ENCODE results near the gene DOCK3. TPM values are rescaled to one million over a fixed set of nuclear protein-coding genes. Genes with fewer than 3 reads are reported as not detected.
"Not testable (repeated sequence)": the region's sequence is repeated elsewhere in the genome, so short reads cannot be mapped to it uniquely, and the experiment has no call there.

Gene DOCK3
- total RNA-seq, 1 experiment from 2014 or later: 1.4 TPM

DNA sequence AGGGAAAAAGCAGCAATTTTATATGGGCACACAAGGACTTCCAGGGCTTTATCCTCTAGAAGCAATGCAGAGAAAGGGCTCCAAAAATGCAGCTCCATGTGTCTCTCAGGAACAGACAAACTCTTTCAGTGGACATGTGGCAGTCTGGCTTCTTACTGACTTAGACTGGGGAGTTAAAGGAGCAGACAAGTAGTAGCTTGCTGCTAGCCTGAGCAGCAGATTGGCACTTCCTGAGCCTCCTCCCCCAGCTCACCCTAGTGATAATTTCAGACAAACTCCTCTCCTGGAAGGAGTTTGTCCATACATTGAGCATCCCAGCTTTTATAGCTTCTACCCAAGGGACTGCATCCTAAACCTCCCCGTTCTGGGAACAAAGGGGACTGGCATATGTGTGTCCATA, 608.7 kb downstream of the DOCK3 start:
- peak; percentile 37 for DNase-seq (ENCODE audit: low read depth)

DNA sequence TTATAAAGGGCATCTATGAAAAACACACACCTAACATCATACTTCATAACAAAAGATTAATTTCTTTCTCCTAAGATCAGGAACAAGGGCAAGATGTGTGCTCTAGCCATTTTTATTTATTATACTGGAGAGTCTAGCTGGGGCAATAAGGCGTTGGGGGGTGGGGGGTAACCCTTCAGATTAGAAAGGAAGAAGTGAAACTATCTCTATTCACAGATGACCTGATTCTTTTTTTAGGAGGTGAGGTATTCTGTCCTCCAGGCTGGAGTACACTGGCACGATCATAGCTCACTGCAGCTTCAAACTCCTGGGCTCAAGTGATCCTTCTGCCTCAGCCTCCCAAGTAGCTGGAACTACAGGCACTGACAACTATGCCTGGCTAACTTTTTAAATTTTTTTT, 620.9 kb downstream of the DOCK3 start:
- no peak for DNase-seq (ENCODE audit: low read depth)

DNA sequence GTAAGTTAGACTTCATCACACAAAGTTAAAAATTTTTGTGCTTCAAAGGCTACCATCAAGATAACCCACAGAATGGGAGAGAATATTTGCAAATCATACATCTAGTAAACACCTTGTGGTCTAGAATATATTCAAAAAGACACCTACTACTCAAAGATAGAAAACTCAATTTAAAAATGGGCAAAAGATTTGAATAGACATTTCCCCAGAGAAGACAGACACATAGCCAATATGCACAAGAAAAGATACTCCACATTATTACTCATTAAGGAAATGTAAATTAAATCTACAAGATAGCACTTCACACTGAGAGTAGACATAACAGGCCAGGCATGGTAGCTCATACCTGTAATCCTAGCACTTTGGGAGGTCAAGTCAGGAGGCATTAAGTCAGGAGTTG, 622.6 kb downstream of the DOCK3 start:
- DNase-seq (ENCODE audit: low read depth): no peak

DNA sequence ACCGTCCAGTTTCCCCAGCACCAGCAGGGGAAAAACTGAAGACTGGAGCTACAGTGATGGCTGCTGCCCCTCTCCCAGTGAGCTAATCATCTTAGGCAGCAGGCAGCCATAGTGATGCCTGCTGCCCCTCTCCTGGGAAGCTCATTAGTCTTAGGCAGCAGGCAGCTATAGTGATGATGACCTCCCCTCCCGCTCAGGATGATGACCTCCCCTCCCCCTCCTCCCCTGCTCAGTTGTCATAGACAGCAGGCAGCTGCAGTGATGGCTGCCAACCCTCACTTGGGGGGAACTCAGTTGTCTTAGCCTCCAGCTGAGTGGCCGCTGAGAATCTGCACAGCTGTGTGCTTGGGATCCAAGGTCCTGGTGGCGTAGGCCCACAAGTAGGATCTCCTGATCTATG, 629.5 kb downstream of the DOCK3 start:
- no peak for DNase-seq (ENCODE audit: low read depth)

DNA sequence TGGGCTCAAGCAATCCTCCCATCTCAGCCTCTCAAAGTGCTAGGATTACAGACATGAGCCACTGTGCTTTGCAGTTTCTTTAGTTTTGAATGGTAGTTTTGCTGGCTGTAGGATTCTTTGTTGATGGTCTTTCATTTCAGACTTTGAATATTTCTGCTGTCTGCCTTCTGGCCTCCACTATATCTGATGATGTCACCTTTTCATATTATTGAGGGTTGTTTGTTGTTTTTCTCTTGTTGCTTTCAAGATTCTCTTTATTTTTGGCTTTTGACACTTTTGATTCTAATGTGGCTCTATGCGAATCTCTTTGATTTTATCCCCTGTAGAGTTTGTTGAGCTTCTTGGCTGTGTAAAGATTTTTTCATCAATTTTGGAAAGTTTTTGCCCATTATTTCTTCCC, 631.4 kb downstream of the DOCK3 start:
- DNase-seq (ENCODE audit: low read depth): no peak

DNA sequence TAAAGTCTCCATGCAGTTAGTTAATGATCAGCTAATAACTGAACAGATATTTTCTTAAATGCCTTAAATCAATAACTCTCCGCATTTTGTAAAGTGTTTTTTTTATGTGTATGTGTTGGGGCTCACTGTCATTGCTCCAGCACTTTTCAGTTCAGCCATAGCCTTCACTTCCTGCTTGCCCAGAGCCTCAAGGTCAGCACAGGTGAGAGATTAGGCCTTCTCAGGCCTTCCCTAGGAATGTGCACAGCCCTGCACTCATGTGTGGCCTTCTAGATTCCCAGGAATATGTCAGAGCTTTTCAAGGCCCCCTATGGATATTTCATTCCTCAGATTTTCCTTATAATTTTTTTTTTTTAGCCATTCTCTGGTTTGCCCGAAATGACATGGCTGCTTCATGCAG, 632.7 kb downstream of the DOCK3 start:
- no peak for DNase-seq (ENCODE audit: low read depth)

DNA sequence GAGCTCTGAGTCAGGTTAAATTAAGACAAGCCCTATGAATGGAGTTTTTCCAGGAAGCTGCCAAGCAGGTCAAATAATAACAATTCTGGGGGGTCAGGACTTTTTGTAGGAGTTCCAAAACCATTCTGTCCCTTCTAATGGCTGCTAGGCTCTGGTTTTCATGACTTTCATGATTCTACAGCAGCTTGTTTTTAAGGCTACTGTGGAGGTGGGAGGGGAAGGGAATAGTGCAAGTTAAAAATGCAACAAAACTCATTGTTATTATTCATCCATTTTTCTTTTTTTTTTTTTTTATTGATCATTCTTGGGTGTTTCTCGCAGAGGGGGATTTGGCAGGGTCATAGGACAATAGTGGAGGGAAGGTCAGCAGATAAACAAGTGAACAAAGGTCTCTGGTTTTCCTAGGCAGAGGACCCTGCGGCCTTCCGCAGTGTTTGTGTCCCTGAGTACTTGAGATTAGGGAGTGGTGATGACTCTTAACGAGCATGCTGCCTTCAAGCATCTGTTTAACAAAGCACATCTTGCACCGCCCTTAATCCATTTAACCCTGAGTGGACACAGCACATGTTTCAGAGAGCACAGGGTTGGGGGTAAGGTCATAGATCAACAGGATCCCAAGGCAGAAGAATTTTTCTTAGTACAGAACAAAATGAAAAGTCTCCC, 633.3 kb downstream of the DOCK3 start:
- DNase-seq (ENCODE audit: low read depth): not testable (repeated sequence)

DNA sequence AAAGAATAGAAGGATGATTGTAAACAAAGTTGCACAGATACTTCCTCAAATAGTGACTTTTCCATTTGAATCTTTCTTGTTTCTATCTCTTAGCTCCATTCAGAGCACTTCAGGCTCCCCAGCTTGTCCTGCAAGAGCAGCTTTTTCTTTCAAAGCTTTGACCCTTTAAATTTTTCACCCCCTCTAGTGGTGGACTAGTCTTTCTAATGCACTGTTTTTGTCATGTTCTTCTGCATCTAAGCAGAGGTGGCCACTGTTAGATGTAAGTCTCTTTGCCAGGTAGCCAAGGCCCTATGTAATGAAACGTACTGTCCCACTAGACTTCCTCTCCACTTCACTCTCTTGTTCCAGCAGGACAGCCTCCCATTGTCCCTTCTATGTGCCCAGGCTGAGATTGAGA, 636.3 kb downstream of the DOCK3 start:
- DNase-seq (ENCODE audit: low read depth): peak; percentile 37

DNA sequence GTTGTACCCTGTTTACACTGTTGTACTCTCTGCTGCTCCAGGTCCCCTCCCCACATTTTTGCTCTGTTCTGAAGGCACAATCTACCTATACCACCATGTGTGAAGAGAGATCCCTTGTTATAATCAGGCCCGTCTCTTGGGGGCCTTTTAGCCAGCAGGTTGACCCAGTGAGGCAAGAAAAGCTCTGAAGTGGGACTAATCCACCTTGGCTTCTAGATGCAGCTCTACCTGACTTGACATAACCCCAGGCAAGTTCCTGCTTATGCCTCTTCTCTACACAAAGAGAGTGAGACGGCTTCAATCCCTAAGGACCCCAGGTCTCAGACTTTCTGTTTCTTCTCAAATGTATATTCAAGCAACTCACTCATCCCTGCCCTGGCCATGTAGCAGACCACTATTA, 653.5 kb downstream of the DOCK3 start:
- no peak for DNase-seq (ENCODE audit: low read depth)

DNA sequence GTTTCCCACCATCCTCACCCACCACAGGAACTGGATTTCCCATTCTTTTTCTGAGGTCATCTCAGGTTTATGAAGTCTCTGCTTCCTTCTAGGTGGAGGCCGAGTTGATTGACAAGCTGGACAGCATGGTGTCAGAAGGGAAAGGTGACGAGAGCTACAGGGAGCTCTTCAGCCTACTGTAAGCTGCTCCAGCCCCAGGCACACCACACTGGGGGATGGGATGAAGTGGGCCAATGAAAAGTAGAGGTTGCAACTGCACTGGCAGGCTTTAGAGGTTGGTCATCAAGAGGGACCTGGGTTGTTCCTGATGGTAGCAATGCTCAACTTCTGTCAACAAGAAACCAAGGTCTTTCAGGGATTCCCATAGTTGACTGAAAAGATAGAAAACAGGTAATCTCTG, 655.3 kb downstream of the DOCK3 start:
- DNase-seq (ENCODE audit: low read depth): no peak

DNA sequence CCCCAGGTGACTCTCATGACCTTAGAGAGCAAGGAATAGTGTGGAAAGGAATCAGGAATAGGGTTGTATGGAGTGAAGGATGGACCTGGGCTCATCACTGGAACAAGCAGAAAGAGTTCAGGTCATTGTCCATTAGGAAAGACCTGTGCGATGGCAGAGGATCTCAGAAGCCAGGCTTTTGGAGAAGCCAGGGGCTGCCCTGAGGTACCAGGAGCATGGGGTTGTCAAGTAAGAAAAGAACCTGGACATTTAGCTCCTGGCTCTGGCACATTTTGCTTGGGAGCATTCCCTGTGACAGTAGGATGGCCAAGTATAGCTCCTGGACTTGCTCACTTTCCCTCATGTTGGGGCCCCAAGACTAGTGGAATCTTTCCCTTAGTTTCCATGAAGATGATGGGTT, 657.4 kb downstream of the DOCK3 start:
- no peak for DNase-seq (ENCODE audit: low read depth)

DNA sequence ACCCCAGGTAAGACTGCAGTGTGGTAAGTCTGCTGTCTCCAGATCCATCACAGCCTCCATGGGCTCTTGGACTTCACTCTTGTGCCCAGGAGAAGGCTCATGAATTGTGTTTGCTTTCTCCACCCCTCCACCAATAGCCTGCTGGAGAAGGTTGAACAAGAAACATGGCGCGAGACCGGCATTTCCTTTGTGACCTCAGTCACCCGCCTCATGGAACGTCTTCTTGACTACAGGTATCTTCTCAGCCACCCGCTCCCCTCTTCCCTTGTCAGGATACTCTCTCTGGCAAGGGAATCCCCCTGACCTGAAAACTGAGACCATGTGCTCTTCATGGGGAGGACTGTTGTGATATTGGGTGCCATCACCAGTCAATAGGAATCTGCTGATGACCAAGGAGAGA, 658.3 kb downstream of the DOCK3 start:
- DNase-seq (ENCODE audit: low read depth): no peak

DNA sequence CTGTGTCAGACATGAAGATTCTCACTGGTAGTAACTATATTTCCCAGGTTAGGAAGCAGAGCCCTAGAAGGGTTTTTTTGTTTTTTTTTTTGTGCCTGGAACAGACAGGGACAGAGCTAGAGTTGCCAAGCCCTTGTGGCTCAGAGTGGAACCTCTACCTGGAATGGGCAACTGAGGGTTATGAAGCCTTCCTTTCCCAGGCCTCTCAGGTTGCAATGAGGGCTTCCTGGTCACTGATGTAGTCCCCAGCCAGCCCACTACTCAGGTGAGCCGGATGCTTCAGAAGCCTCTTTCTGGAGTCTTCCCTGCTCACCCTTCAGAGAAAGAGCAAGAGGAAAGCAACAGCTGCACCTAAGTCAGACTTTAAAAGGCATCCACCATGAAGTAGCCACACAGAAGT, 661.5 kb downstream of the DOCK3 start:
- DNase-seq (ENCODE audit: low read depth): no peak

DNA sequence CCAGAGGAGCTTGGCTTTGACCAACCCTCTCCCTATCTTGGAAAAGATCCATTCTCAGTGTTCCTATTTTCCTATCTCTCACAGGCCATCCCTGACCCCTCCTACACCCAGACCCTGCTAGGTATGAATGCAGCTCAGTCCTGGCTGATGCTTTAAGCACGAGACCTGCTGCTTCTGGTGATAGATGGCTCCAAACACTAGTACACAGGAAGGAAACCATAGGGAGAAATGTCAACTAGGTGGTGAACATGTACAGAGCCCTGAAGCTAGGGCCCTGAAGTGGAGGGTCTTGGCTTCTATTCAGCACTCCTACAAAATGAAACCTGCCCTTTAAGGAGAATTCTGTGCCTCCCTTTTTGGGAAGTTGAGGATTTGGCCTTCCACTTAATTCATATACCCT, 662.9 kb downstream of the DOCK3 start:
- no peak for DNase-seq (ENCODE audit: low read depth)

DNA sequence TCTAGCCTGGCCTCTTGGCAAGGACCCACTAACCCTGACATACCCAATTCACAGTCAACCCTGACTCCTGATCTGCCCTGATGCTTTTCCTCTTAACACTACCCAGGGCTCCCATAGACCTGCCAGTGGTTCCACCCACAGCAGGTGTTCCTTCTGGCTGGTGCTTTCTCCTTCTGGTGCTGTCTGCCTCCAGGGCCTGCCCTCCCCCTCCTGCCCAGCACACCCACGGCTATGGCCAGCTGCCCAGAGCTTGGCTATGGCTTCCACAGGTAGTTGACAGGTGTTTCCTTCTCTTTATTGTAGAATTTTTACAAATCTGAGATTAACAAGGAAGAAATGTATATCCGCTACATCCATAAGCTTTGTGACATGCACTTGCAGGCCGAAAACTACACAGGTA, 663.9 kb downstream of the DOCK3 start:
- DNase-seq (ENCODE audit: low read depth): no peak

DNA sequence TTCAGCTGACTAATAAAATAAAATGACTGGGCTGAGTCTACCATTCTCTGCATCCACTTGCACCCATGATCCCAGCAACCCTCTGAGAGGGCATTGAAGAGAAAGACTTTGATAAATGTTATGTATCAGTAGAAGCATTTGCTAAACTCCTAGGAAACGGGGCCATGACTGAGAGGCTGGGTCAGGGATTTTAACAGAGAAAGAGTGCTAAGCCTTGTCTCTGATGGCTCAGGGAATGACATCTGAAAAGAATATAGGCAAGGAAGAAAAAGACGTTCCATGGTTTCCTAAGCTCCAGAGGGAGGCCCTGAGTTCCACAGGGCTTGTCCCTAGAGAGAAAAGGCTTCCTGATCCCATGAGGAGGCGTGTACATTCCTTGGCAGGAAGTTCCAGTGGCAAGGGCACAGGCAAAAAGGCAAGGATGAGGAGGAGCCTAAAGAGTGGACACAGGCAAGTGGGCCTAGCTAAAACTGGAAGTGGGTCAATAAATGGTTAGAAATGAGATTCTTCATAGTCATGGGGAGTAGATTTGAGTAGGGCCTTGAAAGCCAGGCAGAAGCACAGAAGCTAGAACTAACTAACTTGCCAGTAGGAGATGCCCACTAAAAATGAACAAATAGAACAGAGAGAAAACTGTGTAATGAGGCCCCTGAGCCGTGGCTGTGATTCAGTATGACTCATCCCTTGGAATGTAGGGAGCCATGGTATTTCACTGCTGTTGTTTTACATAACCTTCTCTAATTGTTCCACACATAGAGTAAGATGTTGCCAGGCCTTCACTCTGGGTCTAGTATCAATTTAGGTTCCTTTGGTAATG, 665.5 kb downstream of the DOCK3 start:
- peak; percentile 93 for DNase-seq (ENCODE audit: low read depth)

DNA sequence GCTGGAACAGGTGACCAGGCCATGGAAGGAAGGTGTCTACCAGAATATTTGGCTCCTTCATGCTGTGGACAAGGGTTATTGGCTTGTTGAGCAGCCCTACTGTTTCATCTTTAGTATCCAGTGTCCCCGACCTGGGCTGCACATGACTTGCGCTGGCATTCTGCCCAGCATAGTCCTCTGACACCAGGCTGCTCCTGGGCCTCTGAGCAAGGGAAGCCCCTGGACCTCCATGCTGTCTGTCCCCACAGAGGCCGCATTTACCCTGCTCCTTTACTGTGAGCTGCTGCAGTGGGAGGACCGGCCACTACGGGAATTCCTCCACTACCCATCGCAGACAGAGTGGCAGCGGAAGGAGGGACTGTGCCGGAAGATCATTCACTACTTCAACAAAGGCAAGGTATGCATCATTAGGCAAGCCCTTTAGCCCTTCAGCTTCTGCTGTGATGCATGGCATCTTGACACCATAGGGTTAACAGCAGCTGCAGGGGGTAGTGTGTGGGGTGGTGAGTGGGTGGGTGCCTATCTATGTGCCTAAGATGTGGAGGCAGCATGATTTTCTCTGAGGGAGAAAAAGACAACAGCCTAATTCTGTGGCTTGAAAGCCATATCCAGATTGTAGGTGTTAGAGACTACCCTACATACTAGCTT, 666.4 kb downstream of the DOCK3 start:
- DNase-seq (ENCODE audit: low read depth): no peak

DNA sequence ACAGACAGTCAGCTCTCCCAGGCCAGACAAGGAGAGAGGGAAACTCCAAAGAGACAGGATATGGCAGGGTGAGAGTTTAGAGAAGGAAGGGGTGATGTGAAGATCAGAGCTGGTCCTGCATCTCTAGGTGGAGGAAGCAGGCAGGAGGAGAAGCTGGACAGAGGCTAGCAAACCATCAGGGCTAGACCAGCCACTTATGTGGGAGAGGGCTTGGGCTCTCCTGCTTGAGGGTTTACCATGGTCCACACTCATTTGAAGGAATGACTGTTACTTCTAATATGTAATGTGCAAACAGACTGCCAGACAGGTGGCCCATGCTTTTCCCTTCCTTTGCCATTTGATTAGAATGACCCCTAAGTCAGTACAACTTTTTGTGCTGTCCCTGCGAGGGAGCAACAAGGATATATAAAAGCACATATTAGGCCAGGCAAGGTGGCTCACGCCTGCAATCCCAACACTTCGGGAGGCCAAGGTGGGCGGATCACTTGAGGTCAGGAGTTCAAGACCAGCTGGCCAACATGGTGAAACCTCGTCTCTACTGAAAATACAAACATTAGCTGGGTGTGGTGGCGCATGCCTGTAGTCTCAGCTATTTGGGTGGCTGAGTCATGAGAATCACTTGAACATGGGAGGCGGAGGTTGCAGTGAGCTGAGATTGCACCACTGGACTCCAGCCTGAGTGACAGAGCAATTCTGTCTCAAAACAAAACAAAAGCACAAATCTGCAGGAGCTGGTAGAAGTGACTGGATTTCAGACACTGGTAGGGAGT, 669.4 kb downstream of the DOCK3 start:
- DNase-seq (ENCODE audit: low read depth): peak; percentile 88

DNA sequence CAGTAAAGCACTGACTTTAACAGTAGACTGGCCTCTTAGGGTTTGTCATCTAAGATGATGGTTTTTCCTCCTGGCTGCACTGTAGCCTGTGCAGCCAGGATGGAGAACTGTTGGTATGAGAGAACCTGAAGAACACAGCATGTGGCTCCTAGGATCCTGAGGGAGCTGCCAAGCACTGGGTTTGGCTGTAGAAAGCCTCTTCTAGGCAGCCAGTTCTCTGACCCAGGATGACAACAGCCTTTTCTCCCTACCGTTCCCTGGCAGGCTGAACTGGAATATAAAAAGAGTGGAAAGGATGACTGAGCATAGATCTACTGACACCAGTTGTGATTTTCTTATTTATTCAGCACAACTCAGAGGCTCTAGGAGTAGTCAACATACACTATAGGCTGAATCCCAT, 676.0 kb downstream of the DOCK3 start:
- DNase-seq (ENCODE audit: low read depth): no peak

DNA sequence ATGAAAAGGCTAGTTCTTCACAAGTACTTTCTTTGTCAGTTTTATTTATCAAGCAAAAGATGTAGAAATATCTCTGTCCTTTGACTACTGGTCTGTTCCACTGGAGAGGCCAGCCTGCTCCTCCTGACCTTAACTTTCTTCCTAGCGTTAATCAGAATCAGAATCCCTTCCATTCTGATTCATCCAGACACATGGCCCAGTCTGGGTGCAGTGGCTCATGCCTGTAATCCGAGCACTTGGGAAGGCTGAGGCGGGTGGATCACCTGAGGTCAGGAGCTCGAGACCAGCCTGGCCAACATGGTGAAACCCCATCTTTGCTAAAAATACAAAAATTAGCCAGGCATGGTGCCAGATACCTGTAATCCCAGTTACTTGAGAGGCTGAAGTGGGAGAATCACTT, 678.4 kb downstream of the DOCK3 start:
- no peak for DNase-seq (ENCODE audit: low read depth)

DNA sequence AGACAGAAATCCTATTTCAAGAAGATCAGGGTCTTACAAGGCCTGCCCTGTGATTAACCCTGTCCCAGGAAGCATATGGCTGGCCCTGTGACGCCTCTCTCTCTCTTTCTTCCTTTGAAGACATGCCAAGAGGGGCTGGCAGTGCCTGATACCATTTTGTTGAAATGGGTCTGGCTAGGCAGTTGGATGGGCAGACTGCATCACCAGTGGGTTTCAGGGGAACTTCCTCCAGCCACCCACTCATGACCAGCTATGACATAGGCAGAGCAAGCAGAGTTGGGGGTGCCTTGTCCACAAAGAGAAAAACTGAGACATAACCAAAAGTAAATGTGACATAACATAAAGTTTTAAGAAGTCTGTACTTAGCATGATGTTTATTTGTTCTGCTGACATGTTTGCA, 679.0 kb downstream of the DOCK3 start:
- no peak for DNase-seq (ENCODE audit: low read depth)

DNA sequence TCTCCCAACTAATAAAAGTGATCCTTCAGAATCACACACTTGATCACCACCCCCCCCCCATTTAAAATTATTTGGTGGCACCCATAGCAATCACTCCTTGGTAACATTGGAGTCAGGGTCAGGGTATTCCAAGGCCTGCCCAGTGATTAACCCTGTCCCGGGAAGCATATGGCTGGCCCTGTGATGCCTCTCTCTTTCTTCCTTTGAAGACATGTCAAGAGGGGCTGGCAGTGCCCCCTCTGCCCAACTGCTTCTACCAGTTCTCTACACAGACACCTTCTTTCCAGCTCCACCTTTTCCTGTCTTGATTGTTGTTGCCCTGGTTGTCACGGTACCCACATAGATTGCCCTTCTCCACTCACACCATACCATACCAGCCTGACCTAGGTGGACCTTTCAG, 679.4 kb downstream of the DOCK3 start:
- DNase-seq (ENCODE audit: low read depth): no peak

Measured in HT1080 (cell line).